Esophagus squamous epithelium (tissue), 5 donors: Measurements from ENCODE around the gene NUDT16. TPM values are rescaled to one million over a fixed set of nuclear protein-coding genes. Genes with fewer than 3 reads are reported as not detected.

Experiments
- DNase-seq: peaks from one replicate; lab custom pipeline; 2025; lab: John Stamatoyannopoulos, UW
- H3K27ac ChIP-seq, 4 donors: fragments of 200-600 bp; sonication (generic); one replicate each; pipeline ENCODE4 v1.5.1; 2016 to 2019; ENCODE audit warnings: mild to moderate bottlenecking in 1 of 4
- H3K27me3 ChIP-seq, 4 donors: fragments of 200-600 bp; sonication (generic); 1 replicate in 3 of 4; 2 replicates in 1 of 4; pipeline versions ENCODE4 v1.5.1 to v1.6.0; 2017 to 2021; ENCODE audit warnings: antibody characterized with exemption in 1 of 4
- H3K36me3 ChIP-seq, 3 donors: fragments of 200-600 bp; sonication (generic); one replicate each; pipeline ENCODE4 v1.5.1; 2016 to 2019
- H3K4me1 ChIP-seq, 3 donors: fragments of 200-600 bp; sonication (generic); one replicate each; pipeline ENCODE4 v1.5.1; 2017 to 2019
- H3K4me3 ChIP-seq, 4 donors: fragments of 200-600 bp; sonication (generic); 1 replicate in 3 of 4; 2 replicates in 1 of 4; pipeline ENCODE4 v1.5.1; 2016 to 2019; ENCODE audit warnings: mild to moderate bottlenecking in 2 of 4, moderate library complexity in 1 of 4
- H3K9me3 ChIP-seq, 3 donors: fragments of 200-600 bp; sonication (generic); one replicate each; pipeline ENCODE4 v1.5.1; 2016 to 2019
- CTCF ChIP-seq, 6 experiments: fragments of 450-650 bp in 4 of 6; fragments of 200-600 bp in 2 of 6; sonication (generic) in 2 of 6; IDR thresholded peaks; one replicate each; pipeline ENCODE4 v1.5.1; 2016 to 2019; ENCODE audit warnings: antibody characterized with exemption in 6 of 6, mild to moderate bottlenecking in 4 of 6, moderate library complexity in 4 of 6
- POLR2A ChIP-seq, 4 donors: fragments of 450-650 bp; IDR thresholded peaks; one replicate each; pipeline ENCODE4 v1.6.1; 2017; ENCODE audit warnings: antibody characterized with exemption in 4 of 4, mild to moderate bottlenecking in 4 of 4, moderate library complexity in 3 of 4
- WGBS, 2 donors: methylation state at CpG; one replicate each; pipeline ENCODE4 v1.1.5; 2018; 5-methylcytosine and 5-hydroxymethylcytosine counted together
- intact Hi-C: fragments of 100-400 bp; cut with DNase I; formaldehyde crosslinking; loops from one replicate; pipeline ENCODE4 v1.15.0; 2022
- total RNA-seq, 4 donors: library from RNA; depleted of rRNA; stranded (reverse); fragments of >200 nt; gene quantifications; one replicate each; pipeline ENCODE4 v1.1.0, GENCODE V29; 2016
- donor health status: DM: yes; HTN: yes; CAD: no.

The NUDT16 gene
- total RNA-seq, 4 donors from 2014 or later, result 5.5 to 29.0 (median 7.8) TPM

- Histone ChIP-seq H3K4me3 (no peak overlapping the region), H3K4me1 (peaks cover 10 to 51% (median 12%) of the 10 kb centered on the region in 3 donors), H3K27me3 (no peaks in the 10 kb centered on the region), H3K27ac (peak overlapping the region in 3 of 4 donors; percentile 49 to 73 (median 73)), H3K36me3 (peaks cover 0 to 31% (median 4%) of the 10 kb centered on the region in 3 donors), H3K9me3 (no peaks in the 10 kb centered on the region)
- WGBS, 2 donors, result 41 to 65% methylated on average over 5 to 6 of the region's 6 CpGs
- peak; percentile 17 for DNase-seq
- intact Hi-C loops, result no loop called here
- no peak for TF ChIP-seq POLR2A (IDR thresholded peaks at IDR 0.05)
- TF ChIP-seq CTCF (IDR thresholded peaks at IDR 0.05), result no peak
Observed at GRCh38 chr3:131386429-131387165, 5.0 kb downstream of the NUDT16 start.

- Histone ChIP-seq H3K36me3 (peaks cover 0 to 31% (median 4%) of the 10 kb centered on the region in 3 donors), H3K27me3 (no peaks in the 10 kb centered on the region), H3K9me3 (no peaks in the 10 kb centered on the region), H3K4me3 (no peak overlapping the region), H3K4me1 (peaks cover 3 to 41% (median 5%) of the 10 kb centered on the region in 3 donors), H3K27ac (peak overlapping the region in 2 of 4 donors; percentile 68 to 73)
- DNase-seq, result no peak
- intact Hi-C loops, result no loop called here
- TF ChIP-seq CTCF (IDR thresholded peaks at IDR 0.05), result no peak
- TF ChIP-seq POLR2A (IDR thresholded peaks at IDR 0.05), result no peak
- 56 to 73% methylated on average over 1 of the region's 1 CpG for WGBS, 2 donors
Observed at GRCh38 chr3:131387796-131388489, 6.4 kb downstream of the NUDT16 start.

- 50 to 51% methylated on average over 2 of the region's 2 CpGs for WGBS, 2 donors
- TF ChIP-seq POLR2A (IDR thresholded peaks at IDR 0.05), result no peak
- no peak for TF ChIP-seq CTCF (IDR thresholded peaks at IDR 0.05)
- peaks cover 0 to 26% (median 4%) of the 10 kb centered on the region in 3 donors for H3K36me3 ChIP-seq
- H3K9me3 ChIP-seq, result no peaks in the 10 kb centered on the region
- DNase-seq, result no peak
- intact Hi-C loops, result no loop called here
- H3K27ac ChIP-seq, result peak overlapping the region in 1 of 4 donors; percentile 73
- H3K4me1 ChIP-seq, result peaks cover 0 to 37% (median 2%) of the 10 kb centered on the region in 3 donors
- H3K4me3 ChIP-seq, result no peak overlapping the region
- H3K27me3 ChIP-seq, result no peaks in the 10 kb centered on the region
Observed at GRCh38 chr3:131388490-131388799, 6.9 kb downstream of the NUDT16 start.

- DNase-seq, result no peak
- WGBS, 2 donors, result 68 to 80% methylated on average over 1 to 2 of the region's 2 CpGs
- intact Hi-C loops, result no loop called here
Observed at GRCh38 chr3:131390331-131390730, 8.8 kb downstream of the NUDT16 start.

More at GRCh38 chr3:131390331-131390730, 8.8 kb downstream of the NUDT16 start:
- H3K36me3 ChIP-seq, result peaks cover 0 to 9% (median 0%) of the 10 kb centered on the region in 3 donors
- TF ChIP-seq POLR2A (IDR thresholded peaks at IDR 0.05), result no peak
- no peak for TF ChIP-seq CTCF (IDR thresholded peaks at IDR 0.05)
- peaks cover 0 to 29% (median 0%) of the 10 kb centered on the region in 3 donors for H3K4me1 ChIP-seq
- H3K9me3 ChIP-seq, result no peaks in the 10 kb centered on the region
- no peaks in the 10 kb centered on the region for H3K27me3 ChIP-seq
- no peak overlapping the region for H3K4me3 ChIP-seq
- no peak overlapping the region for H3K27ac ChIP-seq
